Endothelial cell of umbilical vein (primary cell): ENCODE results near the gene MAP4K4.

Source experiments
- CTCF ChIP-seq, 2 donors: IDR thresholded peaks; 1 replicate in 1 of 2; 2 replicates in 1 of 2; pipeline ENCODE4 v1.5.1; 2011; ENCODE audit warnings: low read length in 2 of 2, mild to moderate bottlenecking in 2 of 2, moderate library complexity in 2 of 2, control low read depth in 1 of 2, inconsistent platforms in 1 of 2, low read depth in 1 of 2; ENCODE audit not compliant: insufficient read depth in 1 of 2; ENCODE audit errors: extremely low read depth in 1 of 2
- EZH2 ChIP-seq: IDR thresholded peaks from 2 replicates; pipeline ENCODE4 v1.6.1; 2012; ENCODE audit warnings: borderline replicate concordance, low read depth, mild to moderate bottlenecking, moderate library complexity, low read length, inconsistent platforms; ENCODE audit not compliant: severe bottlenecking
- FOS ChIP-seq: IDR thresholded peaks from 2 replicates; pipeline ENCODE4 v1.6.1; 2011; ENCODE audit warnings: mild to moderate bottlenecking, low read length, moderate library complexity, borderline replicate concordance; ENCODE audit not compliant: insufficient read depth
- GATA2 ChIP-seq: IDR thresholded peaks from 2 replicates; pipeline ENCODE4 v1.7.0; 2011; ENCODE audit warnings: low read depth, mild to moderate bottlenecking, moderate library complexity, mixed read lengths, low read length; ENCODE audit not compliant: insufficient read length, insufficient read depth
- MAX ChIP-seq: IDR thresholded peaks from 2 replicates; pipeline ENCODE4 v1.6.1; 2011; ENCODE audit not compliant: insufficient read depth, insufficient read length
- POLR2A ChIP-seq: IDR thresholded peaks from 2 replicates; pipeline ENCODE4 v1.6.1; 2012; ENCODE audit warnings: low read depth, mild to moderate bottlenecking, control low read depth, low read length

DNA sequence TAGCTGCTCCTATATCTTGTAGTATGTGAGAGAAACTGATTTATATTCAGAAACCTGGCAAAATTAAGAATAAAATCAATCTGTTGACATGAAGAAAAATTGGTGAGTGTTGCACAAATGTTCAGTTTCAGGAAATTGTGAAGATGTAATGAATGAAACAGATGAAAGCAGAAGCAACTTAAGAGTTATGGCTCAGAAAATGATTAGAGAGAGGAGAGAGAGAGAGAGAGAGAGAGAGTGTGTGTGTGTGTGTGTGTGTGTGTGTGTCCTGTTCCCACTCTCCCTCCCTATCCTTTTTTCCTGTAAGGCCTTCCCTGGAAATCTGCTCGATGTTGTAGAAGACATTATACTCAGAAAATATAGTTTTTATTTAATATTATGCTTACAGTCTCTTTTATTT is 31.4 kb downstream of the MAP4K4 start:
- TF ChIP-seq EZH2 = no peak
- TF ChIP-seq POLR2A = no peak
- TF ChIP-seq CTCF (IDR thresholded peaks at IDR 0.05; ENCODE audit: extremely low read depth in 1 of 2, insufficient read depth in 1 of 2, low read depth in 1 of 2, low read length in 2 of 2) = no peak
- TF ChIP-seq MAX = no peak
- TF ChIP-seq GATA2 = no peak
- TF ChIP-seq FOS = no peak
